Rectal smooth muscle tissue (tissue), 1 donor: ENCODE measurements around the gene BRAT1.

ENCODE experiments used
- H3K27ac ChIP-seq: one replicate; pipeline ENCODE4 v1.7.0; 2013; ENCODE audit warnings: low read depth, low read length, inconsistent platforms
- H3K27me3 ChIP-seq: one replicate; pipeline ENCODE4 v1.7.0; 2013; ENCODE audit warnings: low read length; ENCODE audit not compliant: control insufficient read depth, insufficient read depth
- H3K36me3 ChIP-seq: one replicate; pipeline ENCODE4 v1.7.0; 2013; ENCODE audit warnings: low read length; ENCODE audit not compliant: control insufficient read depth, insufficient read depth
- H3K4me1 ChIP-seq: one replicate; pipeline ENCODE4 v1.7.0; 2013; ENCODE audit warnings: low read length; ENCODE audit not compliant: control insufficient read depth, insufficient read depth
- H3K4me3 ChIP-seq: one replicate; pipeline ENCODE4 v1.7.0; 2013; ENCODE audit warnings: low read length
- H3K9ac ChIP-seq: one replicate; pipeline ENCODE4 v1.7.0; 2013; ENCODE audit warnings: low read length

BRAT1 gene

DNA sequence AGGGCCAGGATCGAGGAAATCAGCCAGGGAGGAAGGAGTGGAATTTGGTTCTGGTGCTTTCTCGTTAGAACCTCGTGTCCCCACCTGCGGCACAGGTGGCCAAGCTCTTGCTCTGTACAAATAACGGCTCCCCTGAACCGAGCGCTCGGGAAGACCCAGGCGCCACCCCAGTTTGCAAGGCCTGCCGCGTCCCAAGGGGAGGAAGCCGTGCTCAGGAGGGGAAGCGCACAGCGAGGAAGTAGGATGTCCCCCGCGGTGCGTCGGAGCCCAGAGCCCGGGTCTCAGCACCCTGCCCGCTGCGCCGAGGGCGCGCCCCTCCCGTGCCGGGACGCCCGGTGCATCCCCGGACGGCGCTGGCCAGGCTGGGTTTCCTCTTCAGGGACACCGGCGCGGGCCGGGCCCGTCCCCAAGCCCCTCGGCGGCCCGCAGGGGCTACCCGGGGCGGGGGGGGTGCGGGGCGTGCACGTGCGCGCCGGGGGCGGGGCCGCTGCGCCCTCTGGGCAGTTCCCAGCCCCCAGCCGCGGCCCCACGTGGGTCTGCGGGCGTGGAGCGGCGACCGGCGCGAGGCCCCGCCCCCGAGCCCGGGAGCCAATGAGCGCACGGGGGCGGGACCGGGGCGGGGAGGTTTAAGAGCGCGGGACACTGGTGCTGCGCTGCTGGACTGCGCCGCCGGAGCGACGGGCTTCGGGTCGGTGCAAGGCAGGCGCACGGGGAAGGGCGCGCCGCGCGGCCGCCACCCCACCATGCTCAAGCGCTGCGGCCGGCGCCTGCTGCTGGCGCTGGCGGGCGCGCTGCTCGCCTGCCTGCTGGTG, 36.0 kb downstream of the BRAT1 start, which contains the start of gene LFNG:
TSS of gene LFNG (plus strand) at position 656 of the 812 bp plus-strand sequence. CDS start at position 744, 88 bp downstream.
- H3K27ac ChIP-seq: no peak within 1 kb of the TSS
- H3K9ac ChIP-seq: no peak within 1 kb of the TSS

DNA sequence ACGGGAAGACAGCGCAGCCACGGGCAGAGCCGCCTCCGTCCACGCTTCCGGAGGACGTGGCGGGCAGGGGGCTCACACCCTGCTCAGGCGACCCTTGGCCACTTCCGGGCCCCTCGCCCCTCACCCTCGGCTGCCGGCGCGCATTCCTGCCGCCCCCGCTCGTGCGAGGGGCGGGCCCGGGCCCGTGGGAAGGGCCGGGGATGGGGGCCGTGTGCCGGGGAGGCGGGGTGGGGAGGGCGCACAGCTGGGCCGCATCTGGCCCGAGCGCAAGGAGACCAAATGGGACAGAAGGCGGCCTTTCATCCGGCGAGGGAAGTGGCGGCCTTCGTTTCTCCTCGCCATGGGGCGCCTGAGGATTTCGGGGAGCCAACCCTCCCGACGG, 36.6 kb downstream of the BRAT1 start:
- Histone ChIP-seq H3K4me1 (peaks cover 4% of the 10 kb centered on the region), H3K9ac (no peak overlapping the region), H3K27me3 (peaks cover 20% of the 10 kb centered on the region), H3K36me3 (no peaks in the 10 kb centered on the region), H3K4me3 (peak overlapping the region; percentile 64), H3K27ac (no peak overlapping the region)

More for the DNA sequence above, 36.0 kb downstream of the BRAT1 start, which contains the start of gene LFNG:
- no peaks in the 10 kb centered on the region for H3K36me3 ChIP-seq
- peak within 1 kb of the TSS; percentile 81 for H3K4me3 ChIP-seq
- H3K4me1 ChIP-seq: peaks cover 4% of the 10 kb centered on the region
- H3K27me3 ChIP-seq: peaks cover 21% of the 10 kb centered on the region

DNA sequence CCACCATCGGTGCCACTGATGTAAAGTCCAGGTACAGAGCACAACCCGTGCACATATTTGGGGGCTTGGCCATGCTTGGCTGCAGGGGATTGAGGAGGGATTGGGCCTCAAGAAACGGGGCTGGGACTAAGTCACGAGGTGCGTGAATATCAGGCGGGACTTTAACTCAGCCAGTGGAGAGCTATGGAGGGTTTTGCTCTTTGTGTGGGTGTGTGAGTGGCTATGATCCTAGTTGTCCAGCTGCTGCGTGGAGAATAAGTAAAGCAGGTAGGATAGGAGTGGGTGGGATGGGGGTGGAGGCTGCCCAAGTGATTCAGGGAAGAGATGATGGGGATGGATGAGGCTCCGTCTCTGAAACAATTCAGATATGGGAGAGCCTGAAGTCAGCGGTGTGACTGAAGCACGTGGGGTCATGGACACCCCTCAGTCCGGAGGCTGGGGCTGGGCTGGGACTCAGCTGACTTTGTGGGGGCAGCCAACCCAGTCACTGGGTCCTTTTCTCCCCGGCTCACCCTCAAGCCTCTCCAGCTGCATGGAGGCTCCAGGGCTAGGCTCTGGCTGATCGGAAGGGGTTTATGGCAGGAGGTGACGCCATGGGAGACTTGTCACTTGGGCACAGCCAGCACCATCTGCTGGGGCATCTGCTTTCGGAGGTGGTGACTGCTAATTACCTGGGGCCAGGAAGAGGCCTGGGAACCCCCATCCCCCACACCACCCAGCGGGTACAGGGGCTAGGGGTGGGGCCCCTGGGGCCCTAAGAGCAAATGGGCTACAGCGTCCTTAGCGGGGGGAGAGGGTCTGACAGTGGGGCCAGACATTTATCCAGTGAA, 37.4 kb downstream of the BRAT1 start:
- peaks cover 2% of the 10 kb centered on the region for H3K4me1 ChIP-seq
- H3K27ac ChIP-seq: no peak overlapping the region
- no peaks in the 10 kb centered on the region for H3K36me3 ChIP-seq
- H3K27me3 ChIP-seq: peaks cover 19% of the 10 kb centered on the region
- no peak overlapping the region for H3K4me3 ChIP-seq
- no peak overlapping the region for H3K9ac ChIP-seq

DNA sequence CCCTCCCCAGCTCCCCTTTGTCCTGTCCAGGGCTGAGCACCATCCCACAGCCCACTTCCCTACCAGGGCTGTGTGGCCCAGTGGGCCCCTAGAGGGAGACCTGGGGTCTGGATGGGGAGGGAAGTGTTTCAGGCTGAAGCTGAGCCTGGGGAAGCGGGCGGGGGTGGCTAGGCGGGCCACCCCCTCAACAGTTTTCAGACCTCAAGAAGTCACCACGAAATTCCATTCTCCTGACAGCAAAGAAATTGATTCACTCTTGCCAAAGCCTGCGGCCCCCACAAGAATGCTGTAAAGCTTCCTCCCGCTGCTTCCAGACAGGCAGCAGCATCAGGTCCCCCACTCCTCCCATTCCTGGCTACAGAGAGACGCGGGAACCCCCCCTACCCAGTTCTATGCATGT, 38.3 kb downstream of the BRAT1 start:
- H3K27ac ChIP-seq: no peak overlapping the region
- H3K27me3 ChIP-seq: peaks cover 13% of the 10 kb centered on the region
- no peak overlapping the region for H3K4me3 ChIP-seq
- H3K4me1 ChIP-seq: peaks cover 2% of the 10 kb centered on the region
- H3K9ac ChIP-seq: no peak overlapping the region
- no peaks in the 10 kb centered on the region for H3K36me3 ChIP-seq

DNA sequence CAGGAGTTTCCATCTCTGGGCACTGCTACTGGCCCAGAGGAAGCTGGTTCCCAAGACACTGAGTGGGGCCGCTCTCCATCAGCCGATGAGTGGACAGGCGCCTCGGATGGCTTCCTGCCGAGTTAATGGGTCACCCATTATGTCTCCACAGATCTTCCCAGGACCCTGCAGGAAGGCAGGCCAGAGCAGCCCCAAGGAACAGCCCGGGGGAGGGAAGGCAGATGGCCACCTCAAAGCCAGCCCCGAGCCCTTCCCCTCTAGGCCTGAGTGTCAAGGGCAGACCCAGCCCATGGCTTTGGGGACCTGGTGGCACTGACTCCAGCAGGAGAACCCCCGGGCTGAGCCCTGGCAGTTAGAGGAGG, 39.1 kb downstream of the BRAT1 start:
- H3K9ac ChIP-seq: no peak overlapping the region
- H3K4me3 ChIP-seq: no peak overlapping the region
- no peak overlapping the region for H3K27ac ChIP-seq
- H3K4me1 ChIP-seq: peaks cover 2% of the 10 kb centered on the region
- H3K36me3 ChIP-seq: no peaks in the 10 kb centered on the region
- H3K27me3 ChIP-seq: peaks cover 6% of the 10 kb centered on the region

DNA sequence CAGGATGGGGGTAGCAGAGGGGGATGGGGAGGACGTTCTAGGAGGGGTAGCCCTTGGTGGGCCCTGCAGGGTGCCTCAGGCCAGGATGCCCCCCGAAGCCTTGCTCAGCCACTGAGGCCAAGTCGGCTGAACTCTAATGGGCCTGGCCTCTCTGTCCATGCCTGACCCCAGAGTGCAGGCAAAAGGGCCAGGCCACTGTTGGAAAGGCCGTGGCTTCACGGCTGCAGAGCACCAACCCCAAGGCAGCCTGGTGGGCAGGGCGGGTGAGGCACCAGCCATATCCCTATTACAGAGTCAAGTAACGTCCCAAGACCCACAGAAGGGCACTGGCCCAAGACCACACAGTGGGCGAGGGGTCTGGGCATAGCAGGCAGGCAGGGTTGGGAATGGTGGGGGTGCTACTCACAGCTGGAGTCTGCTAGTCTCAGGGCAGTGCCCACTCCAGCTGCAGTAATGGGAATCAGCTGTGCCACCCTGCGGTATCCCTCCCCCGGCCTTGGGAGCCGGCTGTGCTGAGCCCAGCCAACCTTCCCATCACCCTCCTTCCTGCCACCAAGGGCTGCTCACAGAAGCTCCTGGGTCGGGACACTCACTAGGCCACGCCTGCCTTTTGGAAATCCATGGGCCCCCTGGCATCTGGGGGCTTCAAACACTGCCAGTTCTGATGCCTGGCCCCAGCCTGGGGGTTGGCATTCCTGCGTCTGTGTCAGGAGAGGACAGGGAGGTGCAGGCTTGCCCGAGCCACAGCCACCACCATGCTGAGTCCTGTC, 39.7 kb downstream of the BRAT1 start:
- Histone ChIP-seq H3K4me1 (peaks cover 2% of the 10 kb centered on the region), H3K27ac (no peak overlapping the region), H3K27me3 (peaks cover 5% of the 10 kb centered on the region), H3K4me3 (no peak overlapping the region), H3K9ac (no peak overlapping the region), H3K36me3 (no peaks in the 10 kb centered on the region)

DNA sequence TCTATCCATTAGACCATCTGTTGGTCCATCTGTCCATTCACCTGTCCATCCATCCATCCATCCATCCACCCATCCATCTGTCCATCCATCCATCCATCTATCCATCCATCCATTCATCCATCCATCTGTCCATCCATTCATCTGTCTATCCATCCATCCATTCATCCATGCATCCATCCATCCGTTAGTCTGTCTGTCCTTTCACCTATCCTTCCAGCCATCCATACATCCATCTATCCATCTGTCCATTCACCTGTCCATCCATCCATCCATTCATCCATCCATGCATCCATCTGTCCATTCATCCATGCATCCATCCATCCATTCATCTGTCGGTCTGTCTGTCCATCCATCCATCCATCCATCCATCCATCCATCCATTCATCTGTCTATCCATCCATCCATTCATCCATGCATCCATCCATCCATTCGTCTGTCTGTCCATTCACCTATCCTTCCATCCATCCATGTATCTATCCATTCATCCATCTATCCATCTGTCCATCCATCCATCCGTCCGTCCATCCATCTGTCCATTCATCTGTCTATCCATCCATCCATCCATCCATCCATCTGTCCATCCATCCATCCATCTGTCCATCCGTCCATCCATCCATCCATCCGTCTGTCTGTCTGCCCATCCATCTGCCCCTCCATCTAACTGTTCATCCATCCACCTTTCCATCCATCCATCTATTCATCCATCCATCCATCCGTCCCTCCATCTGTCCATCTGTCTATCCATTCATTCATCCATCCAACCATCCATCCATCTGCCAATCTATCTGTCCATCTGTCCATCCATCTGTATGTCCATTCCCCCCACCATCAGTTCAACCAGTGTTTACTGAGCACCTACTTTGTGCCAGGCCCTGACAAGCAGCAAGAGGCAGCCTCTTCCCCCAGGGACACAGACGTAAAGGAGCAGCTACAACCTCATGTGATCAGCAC, 40.6 kb downstream of the BRAT1 start:
- Histone ChIP-seq H3K27ac (no peak overlapping the region), H3K9ac (no peak overlapping the region), H3K4me1 (no peaks in the 10 kb centered on the region), H3K27me3 (no peaks in the 10 kb centered on the region), H3K36me3 (no peaks in the 10 kb centered on the region), H3K4me3 (no peak overlapping the region)

DNA sequence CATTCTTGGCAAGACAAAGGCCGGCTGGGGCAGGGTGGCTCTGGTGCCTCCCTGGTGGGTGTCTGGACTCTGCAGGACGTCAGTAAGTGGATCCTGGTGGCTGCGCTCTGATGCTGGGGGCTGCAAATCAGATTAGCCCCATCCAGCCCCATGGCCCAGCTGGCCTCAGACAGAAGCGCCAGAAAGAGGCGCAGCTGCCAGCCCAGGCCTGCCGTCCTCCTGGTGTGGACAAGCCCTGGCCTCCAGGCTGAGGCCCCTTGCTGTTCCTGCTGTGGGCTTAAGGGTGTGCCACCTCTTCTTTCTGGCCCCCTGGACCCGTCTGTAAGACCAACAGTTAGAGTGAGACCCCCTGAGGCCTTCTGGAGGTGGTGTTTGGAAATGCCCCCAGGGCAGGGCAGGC, 41.6 kb downstream of the BRAT1 start:
- Histone ChIP-seq H3K36me3 (no peaks in the 10 kb centered on the region), H3K27ac (no peak overlapping the region), H3K4me3 (no peak overlapping the region), H3K27me3 (no peaks in the 10 kb centered on the region), H3K4me1 (no peaks in the 10 kb centered on the region), H3K9ac (no peak overlapping the region)

DNA sequence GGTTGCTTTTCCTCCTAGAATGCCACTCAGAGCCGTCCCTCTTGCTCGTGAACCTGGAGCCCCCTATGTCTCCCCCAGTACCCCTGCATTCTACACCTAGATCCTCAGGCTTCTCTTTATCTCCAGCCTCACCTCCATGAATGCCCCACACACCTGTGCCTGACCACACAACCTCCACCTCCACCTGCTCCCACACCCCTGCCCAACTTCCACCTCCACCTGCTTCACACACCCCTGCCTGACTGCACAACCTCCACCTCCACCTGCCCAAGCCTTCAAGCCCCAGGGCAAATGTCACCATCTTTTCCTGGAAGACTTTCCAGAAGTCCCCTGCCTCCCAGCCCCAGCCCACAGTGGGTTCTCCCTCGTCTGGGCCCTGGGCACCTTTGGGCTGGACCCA, 42.6 kb downstream of the BRAT1 start:
- H3K27me3 ChIP-seq: no peaks in the 10 kb centered on the region
- H3K9ac ChIP-seq: no peak overlapping the region
- H3K4me3 ChIP-seq: no peak overlapping the region
- no peaks in the 10 kb centered on the region for H3K4me1 ChIP-seq
- no peak overlapping the region for H3K27ac ChIP-seq
- H3K36me3 ChIP-seq: no peaks in the 10 kb centered on the region

DNA sequence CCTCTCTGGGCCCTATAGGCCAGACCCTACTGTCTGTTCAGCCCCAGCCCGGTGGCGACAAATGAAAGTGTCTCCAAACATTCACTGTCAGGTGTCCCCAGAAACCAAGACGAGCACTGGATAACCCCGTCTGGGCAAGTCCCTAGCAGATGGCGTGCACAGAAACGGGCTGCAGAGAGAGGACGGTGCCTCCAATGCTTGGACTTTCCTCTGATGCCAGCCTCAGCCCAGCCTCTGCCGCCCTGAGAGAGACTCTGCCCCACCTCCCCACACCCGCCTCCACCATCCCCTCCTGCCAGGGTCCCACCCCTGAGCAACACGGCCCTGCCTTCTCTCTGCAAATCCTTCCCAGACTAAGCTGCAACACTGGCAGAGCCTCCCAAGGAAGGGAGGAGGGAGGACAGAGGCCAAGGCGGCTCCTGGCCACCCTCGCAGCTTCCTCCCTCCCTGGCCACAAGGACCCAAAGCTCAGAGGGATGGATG, 43.1 kb downstream of the BRAT1 start:
- H3K27me3 ChIP-seq: no peaks in the 10 kb centered on the region
- no peaks in the 10 kb centered on the region for H3K4me1 ChIP-seq
- H3K36me3 ChIP-seq: no peaks in the 10 kb centered on the region
- H3K27ac ChIP-seq: no peak overlapping the region
- H3K9ac ChIP-seq: no peak overlapping the region
- H3K4me3 ChIP-seq: no peak overlapping the region

DNA sequence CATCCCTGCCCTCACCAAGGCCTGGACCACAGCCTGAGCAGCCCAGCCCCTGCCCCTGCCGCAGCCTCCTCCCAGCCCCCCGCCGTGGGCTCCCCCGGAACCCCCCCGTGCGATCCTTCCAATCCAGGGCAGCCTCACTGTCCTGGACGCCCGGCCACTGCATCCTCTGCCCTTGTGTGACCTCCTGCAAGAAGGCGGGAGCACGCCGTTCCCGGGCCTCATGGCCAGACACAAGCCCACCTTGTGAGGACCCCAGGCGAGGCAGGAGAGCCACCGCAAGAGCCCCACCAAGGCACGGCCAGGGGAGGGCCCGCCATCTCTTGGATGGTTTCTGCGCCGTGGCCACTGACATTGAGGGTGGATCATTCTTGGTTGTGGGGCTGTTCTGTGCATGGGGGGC, 43.6 kb downstream of the BRAT1 start:
- no peak overlapping the region for H3K27ac ChIP-seq
- no peaks in the 10 kb centered on the region for H3K4me1 ChIP-seq
- no peaks in the 10 kb centered on the region for H3K36me3 ChIP-seq
- no peak overlapping the region for H3K9ac ChIP-seq
- H3K4me3 ChIP-seq: no peak overlapping the region
- no peaks in the 10 kb centered on the region for H3K27me3 ChIP-seq
